A673 (cell line): ENCODE data around the gene ISM2. TPM values are rescaled to one million over a fixed set of nuclear protein-coding genes. Genes with fewer than 3 reads are reported as not detected.
A peak's percentile ranks its signal among the peaks of the same experiment; 100 is the strongest.

Experiments used
- BruUV-seq: library from RNA; stranded (reverse); fragments of 400-500 nt; replicated peaks from 2 replicates; lab custom pipeline; 2021; lab: Mats Ljungman, UMichigan
- CTCF ChIA-PET: fragments of 300-600 bp; sonication (Branson Sonifier 250); formaldehyde crosslinking; loops from one replicate; lab custom pipeline; 2022; ENCODE audit warnings: antibody characterized with exemption; lab: Charles Lee
- POLR2A ChIA-PET: fragments of 300-600 bp; sonication (Branson Sonifier 250); formaldehyde crosslinking; loops from one replicate; lab custom pipeline; 2022; ENCODE audit warnings: antibody characterized with exemption; ENCODE audit not compliant: low non-redundant PET; lab: Charles Lee
- DNase-seq: peaks from one replicate; pipeline ENCODE4 v3.0.0-alpha.2; 2015; ENCODE audit warnings: low spot score
- H3K27ac ChIP-seq: fragments of 200-600 bp; sonication (generic); 2 replicates; pipeline ENCODE4 v1.5.1; 2016; ENCODE audit warnings: mixed run types, low read depth, mild to moderate bottlenecking, mixed read lengths, antibody characterized with exemption, low read length; ENCODE audit not compliant: poor library complexity, severe bottlenecking
- H3K27me3 ChIP-seq: fragments of 200-600 bp; sonication (generic); replicated peaks from 2 replicates; pipeline ENCODE4 v1.6.1; 2017; ENCODE audit warnings: mixed run types, low read depth, mild to moderate bottlenecking, mixed read lengths, antibody characterized with exemption, low read length; ENCODE audit not compliant: insufficient read depth, poor library complexity
- H3K36me3 ChIP-seq: fragments of 200-600 bp; sonication (generic); 2 replicates; pipeline ENCODE4 v1.6.1; 2016; ENCODE audit warnings: mixed run types, mild to moderate bottlenecking, mixed read lengths, antibody characterized with exemption, low read length; ENCODE audit not compliant: insufficient read depth, poor library complexity, severe bottlenecking
- H3K4me1 ChIP-seq: fragments of 200-600 bp; sonication (generic); 2 replicates; pipeline ENCODE4 v1.6.1; 2017; ENCODE audit warnings: mixed run types, mild to moderate bottlenecking, mixed read lengths, antibody characterized with exemption, low read length; ENCODE audit not compliant: insufficient read depth, poor library complexity, severe bottlenecking
- H3K4me3 ChIP-seq: fragments of 200-600 bp; sonication (generic); 2 replicates; pipeline ENCODE4 v1.5.1; 2016; ENCODE audit warnings: low read depth, mixed run types, mild to moderate bottlenecking, mixed read lengths, low read length; ENCODE audit not compliant: poor library complexity, severe bottlenecking
- H3K9me3 ChIP-seq: fragments of 200-600 bp; sonication (generic); 2 replicates; pipeline ENCODE4 v1.6.1; 2016; ENCODE audit warnings: mixed run types, low read depth, mild to moderate bottlenecking, mixed read lengths, antibody characterized with exemption, low read length; ENCODE audit not compliant: poor library complexity, severe bottlenecking
- EZH2 ChIP-seq: fragments of 200-600 bp; sonication (generic); IDR thresholded peaks from 2 replicates; pipeline ENCODE4 v1.6.1; 2017; ENCODE audit warnings: borderline replicate concordance, low read depth, mild to moderate bottlenecking, mixed read lengths, antibody characterized with exemption, low read length; ENCODE audit not compliant: poor library complexity, severe bottlenecking
- intact Hi-C: fragments of 100-400 bp; cut with micrococcal nuclease; formaldehyde crosslinking; loops from one replicate; pipeline ENCODE4 v1.10.0; 2022; ENCODE audit not compliant: unreplicated experiment
- total RNA-seq: library from RNA; stranded (reverse); gene quantifications from 2 replicates; pipeline ENCODE4 v1.2.3, GENCODE V29; 2021
- TF ChIP-seq, protein P1 (sequence below): fragments of 300-800, 200-600 bp; sonication (generic); conservative IDR thresholded peaks from 2 replicates; pipeline ENCODE4 v1.5.1; 2017; ENCODE audit warnings: low read depth, mild to moderate bottlenecking, antibody characterized with exemption, low read length, moderate library complexity, mixed read lengths

The ISM2 gene
- total RNA-seq, 1 experiment from 2014 or later: 5.1 TPM

DNA sequence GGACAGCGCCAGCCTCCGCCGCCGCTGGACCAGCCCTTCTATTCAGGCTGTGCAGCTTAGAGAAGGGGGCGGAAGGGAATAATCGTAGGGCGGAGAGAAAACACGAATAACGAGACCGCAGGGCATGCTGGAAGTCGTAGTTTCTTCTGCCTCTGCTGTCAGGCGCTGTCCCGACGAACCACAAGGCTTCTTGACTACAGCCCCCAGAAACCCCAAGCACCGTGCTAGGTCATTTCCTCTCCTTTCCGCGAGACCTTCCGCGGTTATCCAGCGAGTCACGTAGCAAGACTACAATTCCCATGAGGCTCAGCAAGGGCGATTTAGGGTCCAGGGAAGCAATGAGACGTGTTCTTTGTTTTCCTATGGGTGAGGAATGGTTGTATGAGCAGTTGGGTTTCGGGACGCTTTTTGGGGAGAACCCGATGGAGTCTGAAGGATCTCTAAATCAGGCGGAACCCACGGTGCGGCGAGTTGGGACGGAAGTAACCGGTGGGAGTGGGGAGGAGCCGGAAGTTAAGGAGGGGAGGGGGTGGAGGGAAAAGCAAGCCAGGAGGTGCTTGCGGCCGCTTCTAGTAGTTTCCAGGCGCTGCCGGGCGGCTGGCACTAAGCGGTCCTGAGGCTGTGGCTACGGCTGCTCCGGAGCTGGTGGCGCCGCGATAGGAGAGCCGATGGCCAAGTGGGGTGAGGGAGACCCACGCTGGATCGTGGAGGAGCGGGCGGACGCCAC, 40.9 kb downstream of the ISM2 start, which contains the start of the genes AHSA1 and VIPAS39:
TSS of gene AHSA1 (plus strand) at position 572 of the 727 bp plus-strand sequence. CDS start at position 669, 97 bp downstream.
TSS of gene VIPAS39 (minus strand) at position 80 of the 727 bp plus-strand sequence. CDS start 3,499 bp downstream, outside the sequence.
- Histone ChIP-seq H3K4me3 (peak within 1 kb of the TSS; percentile 88), H3K27me3 (no peaks in the 10 kb centered on the region), H3K36me3 (peaks cover 37% of the 10 kb centered on the region), H3K27ac (peak within 1 kb of the TSS; percentile 95), H3K4me1 (peaks cover 14% of the 10 kb centered on the region), H3K9me3 (no peaks in the 10 kb centered on the region)
- intact Hi-C loops: loop anchor here (2.0 kb wide), 4 partner anchors 93 to 305 kb away; partner anchors contain the start of genes ALKBH1, GSTZ1, POMT2 and SLIRP
- no peak for TF ChIP-seq EZH2
- TF ChIP-seq, protein P1, sequence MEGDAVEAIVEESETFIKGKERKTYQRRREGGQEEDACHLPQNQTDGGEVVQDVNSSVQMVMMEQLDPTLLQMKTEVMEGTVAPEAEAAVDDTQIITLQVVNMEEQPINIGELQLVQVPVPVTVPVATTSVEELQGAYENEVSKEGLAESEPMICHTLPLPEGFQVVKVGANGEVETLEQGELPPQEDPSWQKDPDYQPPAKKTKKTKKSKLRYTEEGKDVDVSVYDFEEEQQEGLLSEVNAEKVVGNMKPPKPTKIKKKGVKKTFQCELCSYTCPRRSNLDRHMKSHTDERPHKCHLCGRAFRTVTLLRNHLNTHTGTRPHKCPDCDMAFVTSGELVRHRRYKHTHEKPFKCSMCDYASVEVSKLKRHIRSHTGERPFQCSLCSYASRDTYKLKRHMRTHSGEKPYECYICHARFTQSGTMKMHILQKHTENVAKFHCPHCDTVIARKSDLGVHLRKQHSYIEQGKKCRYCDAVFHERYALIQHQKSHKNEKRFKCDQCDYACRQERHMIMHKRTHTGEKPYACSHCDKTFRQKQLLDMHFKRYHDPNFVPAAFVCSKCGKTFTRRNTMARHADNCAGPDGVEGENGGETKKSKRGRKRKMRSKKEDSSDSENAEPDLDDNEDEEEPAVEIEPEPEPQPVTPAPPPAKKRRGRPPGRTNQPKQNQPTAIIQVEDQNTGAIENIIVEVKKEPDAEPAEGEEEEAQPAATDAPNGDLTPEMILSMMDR: no peak
- POLR2A ChIA-PET: no interaction called here
- DNase-seq: peak; percentile 99
- BruUV-seq: no TSS peak
- CTCF ChIA-PET: no interaction called here

DNA sequence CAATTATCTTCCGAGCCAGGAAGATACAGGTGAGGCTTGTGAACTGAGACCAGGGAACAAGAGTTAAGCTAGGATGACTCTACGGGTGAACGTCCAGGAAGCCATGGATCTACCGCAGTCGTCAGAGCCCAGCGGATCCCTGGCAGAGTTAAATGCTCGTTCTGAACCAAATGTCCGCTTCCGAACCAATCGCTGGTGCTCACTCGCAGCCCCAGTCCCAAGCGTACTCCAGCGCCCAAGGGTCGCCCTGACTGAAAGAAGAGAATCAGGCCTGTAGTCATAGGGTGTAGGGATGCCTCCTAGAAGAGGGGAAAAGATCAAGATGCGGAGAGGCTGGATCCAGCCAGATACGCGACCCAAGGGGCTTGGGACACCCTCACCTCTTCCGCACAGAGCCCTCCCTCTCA, 41.5 kb downstream of the ISM2 start:
- Histone ChIP-seq H3K27me3 (no peaks in the 10 kb centered on the region), H3K27ac (peak overlapping the region; percentile 95), H3K4me3 (peak overlapping the region; percentile 88), H3K9me3 (no peaks in the 10 kb centered on the region), H3K4me1 (peaks cover 14% of the 10 kb centered on the region), H3K36me3 (peaks cover 32% of the 10 kb centered on the region)
- ChIA-PET CTCF (no interaction called here), POLR2A (no interaction called here)
- no peak for DNase-seq
- TF ChIP-seq, protein P1: no peak
- TF ChIP-seq EZH2: no peak
- intact Hi-C loops: loop anchor here (2.0 kb wide), 1 partner anchor 136 kb away; the partner anchor contains the start of genes GSTZ1 and POMT2
- no TSS peak for BruUV-seq

DNA sequence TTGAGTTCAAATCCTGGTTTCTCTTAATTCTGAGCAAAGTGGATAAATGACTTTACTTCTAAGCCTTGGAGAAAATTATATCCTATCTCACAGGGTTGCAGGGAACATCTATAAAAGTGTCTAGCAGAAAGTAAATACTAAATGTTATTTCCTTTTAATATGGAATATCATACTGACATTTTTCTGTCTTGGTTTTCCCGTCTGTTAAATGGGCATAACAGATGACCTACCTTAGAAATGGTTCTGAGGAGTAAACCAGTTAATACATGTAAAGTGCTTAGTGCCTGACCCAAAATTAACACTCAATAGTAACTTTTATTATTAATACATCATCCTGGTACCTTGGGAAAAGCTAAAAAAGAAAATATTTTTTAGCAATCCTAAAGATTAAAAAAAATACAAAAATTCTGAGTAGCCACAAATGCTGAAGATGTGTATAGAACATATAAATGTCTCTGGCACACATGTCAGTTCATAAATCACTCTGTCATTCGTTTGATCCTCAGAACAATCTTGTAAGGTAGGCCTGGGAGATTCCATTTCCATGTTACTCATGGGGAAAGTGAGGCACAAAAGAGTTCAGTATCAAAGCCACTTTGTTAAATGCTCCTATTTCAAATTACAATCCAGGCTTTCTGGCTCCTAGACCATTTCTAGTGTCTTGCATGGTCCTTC, 42.5 kb downstream of the ISM2 start:
- no peak for TF ChIP-seq EZH2
- TF ChIP-seq, protein P1: no peak
- intact Hi-C loops: loop anchor here (2.0 kb wide), 1 partner anchor 135 kb away; the partner anchor contains the start of genes GSTZ1 and POMT2
- POLR2A ChIA-PET: no interaction called here
- Histone ChIP-seq H3K4me1 (peaks cover 14% of the 10 kb centered on the region), H3K27ac (peak overlapping the region; percentile 95), H3K36me3 (peaks cover 27% of the 10 kb centered on the region), H3K4me3 (peak overlapping the region; percentile 88), H3K27me3 (no peaks in the 10 kb centered on the region), H3K9me3 (no peaks in the 10 kb centered on the region)
- CTCF ChIA-PET: no interaction called here
- BruUV-seq: no TSS peak
- no peak for DNase-seq
